ENCODE data around the gene SRD5A2. TPM values are rescaled to one million over a fixed set of nuclear protein-coding genes. Genes with fewer than 3 reads are reported as not detected.

The SRD5A2 gene
- total RNA-seq, 1 experiment from 2014 or later = not detected

DNA sequence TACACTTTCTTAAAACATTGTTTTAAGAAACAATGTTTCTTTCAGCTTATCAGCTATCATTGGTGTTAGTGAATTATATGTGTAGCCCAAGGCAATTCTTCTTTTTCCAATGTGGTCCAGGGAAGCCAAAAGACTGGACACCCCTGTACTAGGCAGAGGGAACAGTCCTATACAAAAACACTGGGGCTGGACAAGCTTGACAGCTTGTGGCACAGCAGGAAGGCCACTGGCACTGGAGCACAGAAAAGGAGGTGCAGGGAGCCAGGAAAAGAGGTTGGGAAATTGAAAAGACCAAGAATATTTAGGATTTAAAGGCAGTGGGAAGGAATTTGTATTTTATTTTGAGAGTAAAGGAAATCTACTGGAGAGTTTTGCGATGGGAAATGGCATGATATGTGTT lies 47.7 kb downstream of the SRD5A2 start:
- BruUV-seq (replicated peaks) = no TSS peak
- peaks cover 14% of the 10 kb centered on the region for H3K27me3 ChIP-seq (ENCODE audit: insufficient read depth, low read length)
- H3K36me3 ChIP-seq (ENCODE audit: control insufficient read depth in 1 of 2, insufficient read depth in 2 of 2, low read length in 2 of 2) = no peaks in the 10 kb centered on the region
- no peaks in the 10 kb centered on the region for H4K20me1 ChIP-seq (ENCODE audit: insufficient read depth)
- H3K9ac ChIP-seq (ENCODE audit: low read length) = no peak overlapping the region
- H3K9me2 ChIP-seq (ENCODE audit: insufficient read depth) = no peaks in the 10 kb centered on the region
- RAD21 ChIA-PET (ENCODE audit: low non-redundant PET in 1 of 2, low total read pairs in 2 of 2, uncharacterized antibody in 2 of 2, unreplicated experiment in 2 of 2) = no interaction called here
- H2AFZ ChIP-seq (ENCODE audit: low read depth, low read length, poor library complexity, severe bottlenecking) = no peak overlapping the region
- intact Hi-C loops (cut with micrococcal nuclease) = no loop called here
- TF ChIP-seq POLR2A (IDR thresholded peaks at IDR 0.05; ENCODE audit: borderline replicate concordance, extremely low read depth, insufficient read depth, insufficient read length) = no peak
- TF ChIP-seq RAD21 (IDR thresholded peaks at IDR 0.05; ENCODE audit: low read depth) = no peak
- no peak for TF ChIP-seq CBX3 (IDR thresholded peaks at IDR 0.05; ENCODE audit: low read depth)
- TF ChIP-seq CEBPB (IDR thresholded peaks at IDR 0.05; ENCODE audit: low read depth) = no peak
- no peak for TF ChIP-seq ZFX (IDR thresholded peaks at IDR 0.05)
- TF ChIP-seq, protein P1, sequence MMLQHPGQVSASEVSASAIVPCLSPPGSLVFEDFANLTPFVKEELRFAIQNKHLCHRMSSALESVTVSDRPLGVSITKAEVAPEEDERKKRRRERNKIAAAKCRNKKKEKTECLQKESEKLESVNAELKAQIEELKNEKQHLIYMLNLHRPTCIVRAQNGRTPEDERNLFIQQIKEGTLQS (IDR thresholded peaks at IDR 0.05) = no peak
- TF ChIP-seq ELF1 (IDR thresholded peaks at IDR 0.05; ENCODE audit: borderline replicate concordance, low read depth) = no peak
- TF ChIP-seq, protein P2, sequence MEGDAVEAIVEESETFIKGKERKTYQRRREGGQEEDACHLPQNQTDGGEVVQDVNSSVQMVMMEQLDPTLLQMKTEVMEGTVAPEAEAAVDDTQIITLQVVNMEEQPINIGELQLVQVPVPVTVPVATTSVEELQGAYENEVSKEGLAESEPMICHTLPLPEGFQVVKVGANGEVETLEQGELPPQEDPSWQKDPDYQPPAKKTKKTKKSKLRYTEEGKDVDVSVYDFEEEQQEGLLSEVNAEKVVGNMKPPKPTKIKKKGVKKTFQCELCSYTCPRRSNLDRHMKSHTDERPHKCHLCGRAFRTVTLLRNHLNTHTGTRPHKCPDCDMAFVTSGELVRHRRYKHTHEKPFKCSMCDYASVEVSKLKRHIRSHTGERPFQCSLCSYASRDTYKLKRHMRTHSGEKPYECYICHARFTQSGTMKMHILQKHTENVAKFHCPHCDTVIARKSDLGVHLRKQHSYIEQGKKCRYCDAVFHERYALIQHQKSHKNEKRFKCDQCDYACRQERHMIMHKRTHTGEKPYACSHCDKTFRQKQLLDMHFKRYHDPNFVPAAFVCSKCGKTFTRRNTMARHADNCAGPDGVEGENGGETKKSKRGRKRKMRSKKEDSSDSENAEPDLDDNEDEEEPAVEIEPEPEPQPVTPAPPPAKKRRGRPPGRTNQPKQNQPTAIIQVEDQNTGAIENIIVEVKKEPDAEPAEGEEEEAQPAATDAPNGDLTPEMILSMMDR (IDR thresholded peaks at IDR 0.05 in 2 of 3, conservative IDR thresholded peaks at IDR 0.05 in 1 of 3; ENCODE audit: borderline replicate concordance in 1 of 3, insufficient read depth in 1 of 3, low read depth in 2 of 3, low read length in 2 of 3) = no peak
- TF ChIP-seq ZNF274 (IDR thresholded peaks at IDR 0.05; ENCODE audit: low read depth, low read length) = no peak
- TF ChIP-seq EZH2phosphoT487 (IDR thresholded peaks at IDR 0.05; ENCODE audit: borderline replicate concordance) = no peak
- TF ChIP-seq TCF7L2 (IDR thresholded peaks at IDR 0.05; ENCODE audit: borderline replicate concordance, extremely low read depth, insufficient read depth, insufficient read length) = no peak
- TF ChIP-seq, protein P3, sequence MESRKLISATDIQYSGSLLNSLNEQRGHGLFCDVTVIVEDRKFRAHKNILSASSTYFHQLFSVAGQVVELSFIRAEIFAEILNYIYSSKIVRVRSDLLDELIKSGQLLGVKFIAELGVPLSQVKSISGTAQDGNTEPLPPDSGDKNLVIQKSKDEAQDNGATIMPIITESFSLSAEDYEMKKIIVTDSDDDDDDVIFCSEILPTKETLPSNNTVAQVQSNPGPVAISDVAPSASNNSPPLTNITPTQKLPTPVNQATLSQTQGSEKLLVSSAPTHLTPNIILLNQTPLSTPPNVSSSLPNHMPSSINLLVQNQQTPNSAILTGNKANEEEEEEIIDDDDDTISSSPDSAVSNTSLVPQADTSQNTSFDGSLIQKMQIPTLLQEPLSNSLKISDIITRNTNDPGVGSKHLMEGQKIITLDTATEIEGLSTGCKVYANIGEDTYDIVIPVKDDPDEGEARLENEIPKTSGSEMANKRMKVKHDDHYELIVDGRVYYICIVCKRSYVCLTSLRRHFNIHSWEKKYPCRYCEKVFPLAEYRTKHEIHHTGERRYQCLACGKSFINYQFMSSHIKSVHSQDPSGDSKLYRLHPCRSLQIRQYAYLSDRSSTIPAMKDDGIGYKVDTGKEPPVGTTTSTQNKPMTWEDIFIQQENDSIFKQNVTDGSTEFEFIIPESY (IDR thresholded peaks at IDR 0.05; ENCODE audit: extremely low read depth, insufficient replicate concordance, low read length) = no peak
- no peak for TF ChIP-seq JUND (IDR thresholded peaks at IDR 0.05)
- no peak for TF ChIP-seq EZH2 (IDR thresholded peaks at IDR 0.05)
- TF ChIP-seq SIN3A (IDR thresholded peaks at IDR 0.05; ENCODE audit: low read depth) = no peak
- no peak for TF ChIP-seq SRF (IDR thresholded peaks at IDR 0.05; ENCODE audit: low read depth)
- no peak for TF ChIP-seq YY1 (IDR thresholded peaks at IDR 0.05; ENCODE audit: extremely low read depth, insufficient replicate concordance, low read depth, low read length)
- TF ChIP-seq, protein P4, sequence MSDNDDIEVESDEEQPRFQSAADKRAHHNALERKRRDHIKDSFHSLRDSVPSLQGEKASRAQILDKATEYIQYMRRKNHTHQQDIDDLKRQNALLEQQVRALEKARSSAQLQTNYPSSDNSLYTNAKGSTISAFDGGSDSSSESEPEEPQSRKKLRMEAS (IDR thresholded peaks at IDR 0.05) = no peak
- no peak for TF ChIP-seq SP1 (IDR thresholded peaks at IDR 0.05; ENCODE audit: low read depth)
- TF ChIP-seq EGR1 (IDR thresholded peaks at IDR 0.05; ENCODE audit: low read depth) = no peak
- ATAC-seq (no peak), DNase-seq (ENCODE audit: low read depth, low spot score) (no peak)
- no peak overlapping the region for H3K4me3 ChIP-seq (replicated peaks in 1 of 2; ENCODE audit: low read depth in 1 of 2, low read length in 2 of 2)
- H3K4me2 ChIP-seq (ENCODE audit: low read length) = no peak overlapping the region
- POLR2A ChIA-PET = no interaction called here
- no peaks in the 10 kb centered on the region for H3K9me3 ChIP-seq (ENCODE audit: control insufficient read depth in 1 of 2, insufficient read depth in 1 of 2, low read depth in 1 of 2, low read length in 2 of 2)
- CTCF ChIA-PET = no interaction called here
- no peaks in the 10 kb centered on the region for H3K79me2 ChIP-seq (ENCODE audit: insufficient read depth, low read length)
- H3K4me1 ChIP-seq (ENCODE audit: control insufficient read depth in 1 of 2, insufficient read depth in 2 of 2, low read length in 2 of 2) = no peaks in the 10 kb centered on the region
- no peak overlapping the region for H3K27ac ChIP-seq (ENCODE audit: low read depth, low read length)

All from HCT116 (cell line).